Ecto neural progenitor cell (in vitro differentiated cells): Measurements from ENCODE around the gene LRRC58.

ENCODE experiments used
- DNase-seq: peaks from one replicate; pipeline ENCODE4 v3.0.0-alpha.2; 2018; ENCODE audit warnings: low spot score

Gene LRRC58

GRCh38 chr3:120276767-120277166, 72.4 kb downstream of the LRRC58 start:
- no peak for DNase-seq

- no peak for DNase-seq
Observed at GRCh38 chr3:120275618-120276017, 73.5 kb downstream of the LRRC58 start.

- DNase-seq = no peak
Observed at GRCh38 chr3:120274739-120275167, 74.4 kb downstream of the LRRC58 start.
